GM21390 (cell line): ENCODE results near the gene DOK1.

Experiments
- ATAC-seq: cut with Tn5 transposase; IDR thresholded peaks from one replicate; pipeline ENCODE4 v1.9.1; 2021; ENCODE audit not compliant: unreplicated experiment

Gene DOK1

DNA sequence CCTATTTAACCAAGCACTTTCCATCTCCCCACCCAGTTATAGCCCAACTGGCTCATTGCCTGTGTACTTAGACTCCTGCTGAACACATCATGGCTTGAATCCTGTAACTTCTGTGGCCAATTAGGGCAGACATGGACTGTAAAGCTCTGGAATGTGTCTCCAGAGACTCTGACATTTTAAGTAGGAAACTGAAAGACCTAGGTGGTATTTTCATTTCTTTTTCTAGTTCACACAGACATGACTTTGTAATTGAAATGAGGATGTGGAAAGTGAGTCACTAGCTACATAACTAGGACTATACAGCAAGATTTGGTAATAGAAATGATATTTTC is 12.2 kb downstream of the DOK1 start:
- no peak for ATAC-seq

DNA sequence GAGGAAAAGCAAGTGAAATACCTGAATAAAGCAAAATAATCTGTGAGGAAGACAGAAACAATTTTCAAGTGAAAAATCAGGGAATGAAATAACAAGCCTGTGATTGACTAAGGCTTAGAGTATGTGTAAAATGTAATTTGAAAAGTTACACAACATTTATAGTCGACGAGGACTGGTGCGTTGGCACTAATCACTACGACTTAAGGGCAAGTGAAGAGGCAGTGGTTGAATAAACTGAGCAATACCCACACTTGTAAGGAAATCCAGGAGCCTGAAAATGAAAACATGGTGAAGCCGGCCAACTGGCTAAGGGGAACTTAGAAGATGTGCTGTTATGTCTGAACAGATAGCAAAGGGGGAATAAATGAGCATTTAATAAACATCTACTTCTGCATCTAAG is 13.4 kb downstream of the DOK1 start:
- ATAC-seq = no peak

DNA sequence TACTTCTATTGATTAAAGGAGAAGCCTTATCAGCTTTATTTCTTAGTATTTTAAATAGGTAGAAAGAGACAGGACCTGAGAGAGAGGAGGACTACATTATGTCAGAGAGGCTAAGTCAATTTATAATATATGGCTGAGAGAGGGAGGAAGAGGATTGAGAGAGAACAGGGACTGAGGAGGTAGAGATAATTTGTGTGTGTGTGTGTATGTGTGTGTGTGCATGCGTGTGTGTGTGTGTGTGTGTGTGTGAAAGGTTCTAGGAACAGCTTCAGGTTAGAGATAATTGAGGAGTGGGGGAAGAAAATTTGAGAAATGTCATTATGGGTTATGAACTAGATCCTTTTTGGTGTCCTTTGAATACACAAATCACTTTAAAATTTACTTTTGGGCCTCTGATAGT is 15.2 kb downstream of the DOK1 start:
- ATAC-seq = no peak

DNA sequence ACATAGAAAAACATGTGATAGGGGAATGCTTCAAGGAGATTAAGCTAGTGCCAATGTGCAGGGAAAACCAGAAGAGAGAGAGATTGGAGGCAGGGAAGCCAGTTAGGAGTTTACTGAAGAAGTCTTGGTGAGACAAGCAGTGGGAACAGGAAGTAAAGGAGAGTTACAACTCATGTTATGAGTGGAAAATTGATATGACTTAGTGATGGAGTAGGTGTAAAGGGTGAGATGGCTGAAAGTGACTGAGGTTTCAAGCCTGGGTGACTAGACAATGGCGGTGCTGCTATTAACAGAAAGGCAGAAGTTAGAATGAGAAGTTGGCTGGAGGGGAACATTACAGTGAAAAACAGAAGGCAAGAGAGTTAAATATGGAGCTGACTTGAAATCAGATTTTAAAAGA is 16.5 kb downstream of the DOK1 start:
- ATAC-seq = peak; percentile 57

DNA sequence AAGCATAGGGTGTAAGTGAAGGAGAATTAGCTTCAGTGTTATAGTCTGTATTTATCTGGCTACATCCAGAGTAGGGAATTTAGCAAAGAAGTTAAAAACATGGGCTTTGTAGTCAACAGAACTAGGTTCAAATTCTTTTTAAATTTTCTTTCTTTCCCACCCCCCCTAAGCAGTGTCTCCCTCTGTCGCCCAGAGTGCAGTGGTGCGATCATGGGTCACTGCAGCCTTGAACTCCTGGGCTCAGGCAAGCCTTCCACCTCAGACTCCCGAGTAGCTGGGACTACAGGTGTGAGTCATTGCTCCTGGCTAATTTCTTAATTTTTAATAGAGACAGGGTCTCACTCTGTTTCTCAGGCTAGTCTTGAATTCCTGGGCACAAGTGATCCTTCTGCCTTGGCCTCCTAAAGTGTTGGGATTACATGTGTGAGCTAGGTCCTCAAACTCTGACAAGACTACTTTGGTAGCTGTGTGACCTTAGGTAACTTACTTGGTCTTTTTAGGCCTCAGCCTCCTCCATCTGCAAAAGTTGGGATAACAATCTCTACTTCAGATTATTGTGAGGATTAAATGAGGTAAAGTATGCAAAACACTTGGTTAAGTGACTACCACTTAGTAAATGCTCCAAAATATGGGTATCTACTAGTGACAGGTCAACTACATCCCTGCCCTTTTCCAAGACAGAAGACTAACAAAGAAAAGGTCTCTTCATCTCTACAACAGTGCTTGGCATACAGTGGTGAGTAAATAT is 17.8 kb downstream of the DOK1 start:
- ATAC-seq = no peak

DNA sequence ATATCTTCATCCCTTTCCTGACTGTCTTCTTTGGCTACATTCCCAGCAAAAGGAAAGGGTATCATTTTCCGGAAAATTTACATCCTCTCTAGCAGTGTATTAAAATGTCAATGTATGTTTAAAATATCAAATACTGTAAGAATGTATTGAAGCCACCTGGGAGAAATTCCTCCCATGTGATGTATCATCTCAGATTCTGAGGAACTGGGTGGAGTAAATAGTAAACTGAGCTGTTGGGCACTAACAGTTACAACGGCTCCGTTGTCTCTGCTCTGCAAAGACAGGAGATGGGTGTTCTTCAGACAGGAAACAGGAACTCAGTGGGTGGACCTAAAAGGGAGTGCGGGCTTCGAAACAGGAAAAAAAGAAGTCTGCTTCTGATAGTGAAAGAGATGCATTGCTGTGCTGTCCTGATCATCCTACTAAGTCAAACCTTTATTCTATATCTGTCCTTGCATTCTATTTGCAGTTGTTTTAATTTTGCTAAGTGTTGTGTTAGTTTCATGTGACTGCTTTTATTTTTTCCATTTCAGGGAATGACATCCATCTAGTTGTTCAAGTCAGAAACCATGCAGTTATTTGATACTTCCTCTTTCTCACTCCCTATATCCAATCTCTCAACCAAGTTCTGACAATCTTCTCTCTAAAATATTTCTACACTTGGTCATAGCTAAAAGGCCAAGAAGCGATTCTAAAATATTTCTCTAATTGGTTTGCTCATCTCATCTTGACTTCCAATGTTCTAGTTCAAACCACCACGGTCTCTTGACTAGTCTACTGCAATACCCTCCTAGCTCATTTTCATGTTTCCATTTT is 19.4 kb downstream of the DOK1 start:
- peak; percentile 32 for ATAC-seq

DNA sequence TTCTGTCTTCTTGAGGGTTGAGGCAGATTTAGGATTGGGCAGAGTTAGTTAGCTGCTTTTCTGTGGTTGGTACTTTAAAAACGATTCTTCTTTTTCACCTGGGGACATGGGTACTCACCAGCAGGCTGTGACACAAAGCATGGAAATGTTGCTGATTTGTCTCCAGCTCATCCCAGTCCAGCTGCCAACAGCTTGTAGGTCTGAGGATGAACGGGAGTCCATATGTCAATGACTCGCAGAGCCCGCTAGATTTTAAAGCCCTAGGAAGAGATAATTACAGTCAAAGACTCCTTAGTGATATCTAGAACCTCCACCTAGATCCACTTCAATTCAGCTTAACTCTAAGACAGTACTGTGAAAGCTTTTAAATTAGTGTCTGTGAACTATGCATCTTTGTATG is 20.8 kb downstream of the DOK1 start:
- no peak for ATAC-seq

DNA sequence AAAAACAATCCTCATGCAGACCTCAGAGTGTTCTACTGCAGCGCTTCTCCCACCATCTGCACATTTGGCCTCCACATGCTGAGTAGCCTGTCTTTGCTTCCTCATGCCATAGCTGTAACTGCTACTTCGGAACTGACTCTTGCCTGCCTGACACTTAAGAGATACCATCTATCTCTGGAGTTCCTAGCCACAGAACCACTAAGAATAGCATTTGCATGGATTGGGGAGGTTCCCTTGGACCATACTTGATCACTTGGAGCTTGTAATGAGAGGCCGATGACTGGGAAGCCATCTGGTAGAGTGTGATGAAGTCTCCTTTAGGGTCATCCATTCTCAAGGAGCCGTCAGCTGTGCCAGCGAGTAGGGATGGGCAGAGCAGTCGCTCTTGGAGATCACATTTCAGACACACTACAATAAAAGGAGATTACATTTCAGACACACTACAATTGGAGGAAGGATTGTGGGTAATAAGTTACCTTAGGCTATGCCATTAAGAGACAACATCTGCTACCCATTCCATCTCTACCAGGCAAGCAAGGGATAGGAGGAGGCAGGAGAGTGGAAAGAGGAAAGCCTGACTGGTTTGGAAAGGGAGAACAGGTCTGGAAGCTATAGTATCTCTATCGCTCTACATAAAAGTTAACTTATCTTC is 21.8 kb downstream of the DOK1 start:
- no peak for ATAC-seq

DNA sequence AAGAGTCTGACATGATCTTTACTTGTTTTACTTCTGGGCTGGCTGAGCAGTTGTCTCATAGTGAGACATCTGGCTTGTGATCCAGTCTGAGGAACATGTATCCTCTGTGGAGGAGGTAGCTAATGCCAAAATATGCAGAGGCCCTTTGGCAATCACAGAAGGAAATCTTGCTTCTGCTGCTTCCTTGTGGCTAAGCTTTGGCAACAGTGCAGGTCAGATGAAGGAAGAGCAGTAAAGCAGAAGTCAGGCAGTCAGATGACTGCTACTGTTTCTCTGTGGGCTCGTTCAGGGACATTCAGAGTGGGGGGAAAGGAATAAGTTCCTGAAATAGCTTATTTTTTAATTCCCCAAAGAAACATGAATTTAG is 22.3 kb downstream of the DOK1 start:
- ATAC-seq = no peak

DNA sequence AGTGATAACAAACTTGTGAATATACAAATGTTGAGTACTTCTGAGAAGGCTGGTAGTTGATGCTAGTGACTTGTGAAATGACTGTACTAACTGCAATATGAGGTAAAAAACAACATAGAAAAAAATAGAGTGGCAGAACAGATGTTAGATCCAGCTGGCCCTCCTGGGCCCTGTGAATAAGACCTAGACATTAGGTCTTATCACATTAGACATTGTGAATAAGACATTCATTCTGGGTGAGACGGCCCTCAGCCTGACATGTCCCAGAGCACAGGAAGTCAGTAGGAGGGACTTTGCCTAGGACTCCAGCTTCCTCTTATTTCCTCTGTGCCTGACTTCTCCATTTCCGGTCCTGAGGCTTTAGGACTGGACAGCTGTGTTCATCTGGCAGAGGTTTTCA is 22.9 kb downstream of the DOK1 start:
- peak; percentile 33 for ATAC-seq

DNA sequence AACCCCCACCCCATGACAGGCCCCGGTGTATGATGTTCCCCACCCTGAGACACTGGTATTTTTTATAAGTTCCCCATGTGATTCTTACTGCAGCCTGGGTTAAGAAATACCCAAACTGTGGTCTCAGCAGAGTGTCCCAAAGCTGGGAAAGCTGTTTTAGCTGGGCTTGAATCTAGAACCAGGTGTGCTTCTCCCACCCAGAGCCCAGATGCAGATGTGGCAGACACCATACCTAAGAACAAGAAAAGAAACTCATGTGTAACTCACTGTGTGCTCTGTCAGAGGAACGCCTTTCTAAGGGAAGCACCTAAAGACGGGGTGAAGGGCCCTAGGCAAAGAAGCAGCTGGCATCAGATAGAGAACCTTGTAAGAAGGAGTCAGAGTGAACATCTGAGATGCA is 23.9 kb downstream of the DOK1 start:
- ATAC-seq = peak; percentile 45

DNA sequence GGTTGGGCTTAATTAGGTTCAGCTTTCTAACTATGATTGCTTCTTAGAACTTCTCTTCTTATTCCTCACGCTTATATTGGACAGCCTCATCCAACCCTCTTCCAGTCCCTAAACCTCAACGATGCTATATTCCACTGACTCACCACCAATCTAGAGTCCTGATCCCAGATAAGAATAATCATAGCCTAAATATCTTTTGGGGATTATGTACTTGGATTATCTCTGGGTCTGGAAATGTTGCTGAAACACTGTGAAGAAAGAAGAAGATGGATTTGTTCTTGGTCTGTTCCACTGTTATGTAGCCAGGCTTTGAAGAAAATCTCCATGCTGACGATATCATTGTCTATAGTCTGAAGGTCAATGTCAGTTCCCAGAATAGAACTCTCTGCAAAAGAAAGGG is 26.9 kb downstream of the DOK1 start:
- no peak for ATAC-seq

DNA sequence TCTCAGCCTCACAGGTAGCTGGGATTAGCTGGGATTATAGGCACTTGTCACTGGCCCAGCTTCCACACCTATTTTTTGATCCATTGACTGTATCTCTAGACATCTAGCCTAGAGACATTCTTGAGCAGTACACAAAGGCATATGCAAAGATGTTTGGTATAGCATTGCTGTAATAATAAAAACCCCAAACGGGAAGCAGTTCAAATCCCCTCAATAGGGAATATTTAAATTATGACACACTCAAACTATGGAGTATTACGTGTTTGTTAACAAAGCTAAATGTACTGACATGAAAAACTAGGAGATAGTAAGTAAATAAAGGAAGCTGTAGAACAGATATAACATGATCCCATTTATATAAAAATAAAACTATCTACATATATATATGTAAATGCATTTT is 27.7 kb downstream of the DOK1 start:
- ATAC-seq = no peak

DNA sequence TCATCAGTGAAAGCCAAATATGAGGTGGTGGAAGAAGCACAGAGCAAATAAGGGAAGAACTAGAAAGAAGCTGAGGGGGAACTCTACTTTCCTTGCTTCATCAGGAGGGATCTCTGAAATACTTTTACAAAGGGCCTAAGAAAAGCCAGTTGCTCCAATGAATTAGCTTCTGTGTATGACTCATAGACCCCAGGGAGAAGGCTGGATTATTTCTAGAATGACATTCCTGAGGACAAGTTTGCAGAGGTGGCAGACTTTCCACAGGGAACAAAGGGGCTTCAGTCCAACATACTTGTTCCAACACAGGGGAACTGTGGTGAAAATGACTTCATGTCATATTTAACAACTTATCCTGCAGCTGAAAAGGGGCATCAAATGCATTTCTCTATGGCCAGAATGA is 29.0 kb downstream of the DOK1 start:
- ATAC-seq = no peak

DNA sequence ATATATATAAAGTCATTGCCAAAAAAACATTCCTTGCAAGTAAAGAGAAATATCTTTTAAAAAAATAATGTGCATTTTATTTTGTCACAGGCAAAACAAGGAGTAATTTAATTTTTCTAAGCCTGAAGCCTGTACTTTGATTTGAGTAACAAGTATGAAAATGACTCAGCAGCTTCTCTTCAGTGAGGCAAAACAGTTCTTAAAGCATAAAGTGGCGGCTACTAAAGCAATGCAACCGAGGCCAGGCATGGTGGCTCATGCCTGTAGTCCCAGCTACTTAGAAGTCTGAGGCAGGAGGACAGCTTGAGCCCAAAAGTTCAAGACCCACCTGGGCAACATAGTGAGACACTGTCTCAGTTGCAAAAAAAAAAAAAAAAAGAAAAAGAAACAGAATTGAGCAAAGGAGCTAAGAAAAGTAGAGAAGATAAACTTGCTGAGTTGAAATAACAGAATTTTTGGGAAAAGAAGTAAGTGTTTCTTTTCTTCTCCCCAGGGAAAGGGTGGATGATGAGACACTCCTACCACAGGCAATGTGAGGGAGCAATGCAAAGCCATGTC is 29.6 kb downstream of the DOK1 start:
- peak; percentile 63 for ATAC-seq

DNA sequence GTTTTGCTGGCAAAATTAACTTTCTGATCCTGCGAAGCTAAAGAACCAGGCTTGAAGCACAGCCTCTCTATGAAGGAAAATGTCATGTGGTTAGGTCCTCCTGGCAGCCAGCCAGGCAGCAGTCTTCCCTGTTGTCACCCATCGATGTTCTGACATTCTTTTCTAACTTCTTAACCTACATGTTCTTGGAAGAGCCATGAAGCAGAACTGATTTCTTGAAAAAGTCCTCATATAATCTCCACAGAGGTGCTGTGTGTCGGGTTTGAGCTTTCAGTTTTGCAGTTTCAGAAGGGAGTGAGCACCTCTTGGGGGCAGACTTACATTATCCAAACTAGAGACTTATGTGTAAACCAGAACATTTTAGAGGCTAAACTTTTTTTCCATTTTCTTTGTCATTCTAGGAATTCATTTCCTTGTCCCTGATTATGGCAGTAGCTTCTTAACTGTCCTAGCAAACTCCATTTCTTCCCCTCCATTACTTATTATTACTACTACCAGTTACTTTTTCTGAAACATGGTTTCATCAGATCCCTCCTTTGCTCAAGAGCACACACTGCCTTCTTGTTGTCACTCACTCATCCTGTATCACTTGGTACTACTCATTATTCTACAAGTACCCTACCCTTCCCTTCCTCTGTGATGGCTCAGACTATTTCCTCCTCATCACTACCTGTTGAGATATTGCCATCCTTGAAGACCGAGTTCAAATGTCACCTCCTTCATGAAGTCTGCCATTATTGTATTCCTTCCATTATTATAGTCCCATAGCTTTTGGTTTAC is 31.1 kb downstream of the DOK1 start:
- peak; percentile 50 for ATAC-seq

DNA sequence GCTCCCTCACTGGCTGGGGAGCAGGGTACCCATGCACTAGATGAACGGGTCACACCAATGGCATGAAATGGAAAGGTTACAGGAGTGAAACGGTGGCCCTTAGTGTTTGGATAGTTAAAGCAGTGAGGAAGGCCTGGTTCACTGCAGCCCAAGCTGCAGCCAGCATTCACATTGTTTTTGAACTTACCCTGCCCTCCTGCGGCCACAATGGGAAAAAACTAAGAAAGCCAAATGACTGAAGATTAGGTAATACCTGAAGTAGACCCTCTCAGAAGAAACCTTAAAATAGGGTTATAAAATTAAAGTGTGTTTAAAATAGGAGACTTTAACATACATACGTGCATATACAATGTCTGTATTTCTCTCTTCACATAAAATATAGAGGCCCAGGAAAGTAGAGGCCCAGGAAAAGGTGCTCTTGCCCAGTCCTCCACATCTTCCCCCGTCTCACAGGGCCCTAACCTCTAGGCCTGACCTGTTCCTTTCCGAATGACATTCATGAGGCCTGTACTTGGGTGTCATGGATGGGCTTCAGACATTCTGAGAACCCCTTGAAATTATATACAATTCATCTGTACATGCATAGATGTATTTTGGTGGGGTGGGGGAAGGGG is 33.3 kb downstream of the DOK1 start:
- peak; percentile 55 for ATAC-seq

DNA sequence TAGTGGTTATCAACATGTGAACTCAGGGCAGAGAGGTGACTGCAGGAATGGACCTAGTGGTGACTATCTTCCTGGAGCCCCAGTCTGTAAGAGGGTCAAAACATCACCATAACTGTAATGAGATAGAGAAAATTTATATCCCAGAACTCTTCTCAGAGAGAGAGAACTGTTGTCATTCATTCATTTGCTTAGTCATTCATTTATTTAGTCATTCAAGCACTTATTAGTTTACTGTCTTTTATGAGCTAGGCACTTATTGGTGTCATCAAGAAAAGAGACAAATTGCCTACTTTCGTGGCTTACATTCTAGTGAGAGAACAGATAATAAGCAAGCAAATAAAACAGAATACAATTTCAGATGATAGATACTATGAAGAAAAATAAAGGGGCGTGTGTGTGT is 34.1 kb downstream of the DOK1 start:
- ATAC-seq = no peak

DNA sequence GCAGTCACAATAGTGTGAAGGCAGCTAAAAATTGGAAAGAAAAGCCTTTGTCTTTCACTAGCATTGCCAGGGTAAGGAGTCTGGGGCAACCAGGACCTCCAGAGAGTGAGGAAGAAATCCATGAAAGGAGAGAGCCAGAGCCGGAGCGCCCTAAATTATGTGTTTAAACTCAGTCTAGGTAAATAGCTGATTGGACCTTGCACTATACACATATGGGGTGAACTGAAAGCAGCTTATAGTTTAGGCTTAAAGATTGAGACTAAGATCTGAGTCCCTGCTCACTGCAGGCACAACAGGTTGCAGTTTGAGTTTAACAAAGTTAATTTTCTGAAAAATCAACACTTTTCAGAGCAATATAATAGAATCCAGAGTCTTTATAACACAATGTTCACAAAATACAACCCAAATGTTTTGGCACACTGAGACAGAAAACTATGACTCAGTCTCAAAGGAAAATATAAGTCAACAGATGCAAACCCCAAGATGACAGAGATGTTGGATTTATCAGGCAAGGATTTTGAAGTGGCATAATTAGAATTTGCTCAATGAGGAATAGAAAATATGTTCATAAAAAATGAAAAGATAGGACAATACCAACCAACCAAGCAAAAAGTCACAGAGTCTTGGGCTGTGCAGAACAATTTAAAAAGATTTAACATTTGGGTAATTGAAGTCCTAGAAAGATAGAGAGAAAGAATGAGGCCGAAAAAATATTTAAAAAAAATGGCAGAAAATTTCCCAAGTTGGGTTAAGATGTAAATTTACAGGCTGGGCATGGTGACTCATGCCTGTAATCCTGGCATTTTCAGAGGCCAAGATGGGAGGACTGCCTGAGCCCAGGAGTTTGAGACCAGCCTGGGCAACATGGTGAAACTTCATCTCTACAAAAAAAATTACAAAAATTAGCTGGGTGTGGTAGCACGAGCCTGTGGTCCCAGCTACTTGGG is 39.6 kb downstream of the DOK1 start:
- no peak for ATAC-seq

DNA sequence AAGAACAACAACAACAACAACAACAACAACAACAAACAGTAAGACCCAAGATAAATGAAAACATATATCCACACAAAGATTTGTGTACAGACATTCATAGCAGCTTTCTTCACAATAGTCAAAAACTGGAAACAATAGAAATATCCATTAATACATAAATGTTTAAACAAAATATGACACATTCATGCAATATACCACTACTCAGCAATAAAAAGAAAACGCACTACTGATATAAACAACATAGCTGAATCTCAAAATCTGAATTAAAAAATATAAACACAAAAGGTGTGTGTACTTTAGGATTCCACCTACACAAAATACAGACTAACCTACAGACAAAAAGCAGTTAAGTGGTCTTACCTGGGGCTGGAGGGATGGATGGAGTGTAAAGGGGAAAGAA is 42.1 kb downstream of the DOK1 start:
- ATAC-seq = no peak
